Caki2 (cell line): Measurements from ENCODE around the gene GDPD2. TPM values are rescaled to one million over a fixed set of nuclear protein-coding genes. Genes with fewer than 3 reads are reported as not detected.
A peak's percentile ranks its signal among the peaks of the same experiment; 100 is the strongest.

Experiments
- DNase-seq: peaks from one replicate; pipeline ENCODE4 v3.0.0-alpha.2; 2015; ENCODE audit warnings: low read depth
- in situ Hi-C: cut with HindIII; loops from 2 replicates; pipeline ENCODE4 v1.10.0; 2016; ENCODE audit warnings: low sequenced_read_pairs, low pct_unique_long_range_greater_than_20kb, mixed read lengths
- total RNA-seq: library from RNA; depleted of rRNA; stranded (reverse); fragments of >200 nt; shearing (Covaris generic); gene quantifications from 2 replicates; pipeline ENCODE4 v1.2.3, GENCODE V29; 2014; ENCODE audit warnings: low replicate concordance

The GDPD2 gene
- total RNA-seq, 1 experiment from 2014 or later, result not detected

GRCh38 chrX:70456256-70456655 is 33.1 kb downstream of the GDPD2 start:
- in situ Hi-C loops, result no loop called here
- no peak for DNase-seq

GRCh38 chrX:70461026-70461425 is 37.9 kb downstream of the GDPD2 start:
- in situ Hi-C loops, result no loop called here
- no peak for DNase-seq

DNA sequence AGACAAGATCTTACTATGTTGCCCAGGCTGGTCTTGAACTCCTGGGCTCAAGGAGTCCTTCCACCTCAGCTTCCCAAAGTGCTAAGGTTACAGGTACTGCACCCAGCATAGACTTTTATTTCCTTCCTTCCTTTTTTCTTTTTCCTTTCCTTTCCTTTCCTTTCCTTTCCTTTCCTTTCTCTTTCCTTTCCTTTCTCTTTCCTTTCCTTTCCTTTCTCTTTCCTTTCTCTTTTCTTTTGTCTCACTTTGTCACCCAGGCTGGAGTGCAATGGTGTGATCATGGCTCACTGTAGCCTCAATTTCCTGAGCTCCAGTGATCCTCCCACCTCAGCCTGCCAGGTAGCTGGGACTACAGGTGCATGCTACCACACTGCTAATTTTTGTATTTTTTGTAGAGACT is 40.9 kb downstream of the GDPD2 start:
- in situ Hi-C loops, result no loop called here
- no peak for DNase-seq

GRCh38 chrX:70466968-70467367 is 43.9 kb downstream of the GDPD2 start:
- in situ Hi-C loops, result no loop called here
- DNase-seq, result no peak

GRCh38 chrX:70468709-70469108 is 45.6 kb downstream of the GDPD2 start:
- DNase-seq, result no peak
- in situ Hi-C loops, result no loop called here

DNA sequence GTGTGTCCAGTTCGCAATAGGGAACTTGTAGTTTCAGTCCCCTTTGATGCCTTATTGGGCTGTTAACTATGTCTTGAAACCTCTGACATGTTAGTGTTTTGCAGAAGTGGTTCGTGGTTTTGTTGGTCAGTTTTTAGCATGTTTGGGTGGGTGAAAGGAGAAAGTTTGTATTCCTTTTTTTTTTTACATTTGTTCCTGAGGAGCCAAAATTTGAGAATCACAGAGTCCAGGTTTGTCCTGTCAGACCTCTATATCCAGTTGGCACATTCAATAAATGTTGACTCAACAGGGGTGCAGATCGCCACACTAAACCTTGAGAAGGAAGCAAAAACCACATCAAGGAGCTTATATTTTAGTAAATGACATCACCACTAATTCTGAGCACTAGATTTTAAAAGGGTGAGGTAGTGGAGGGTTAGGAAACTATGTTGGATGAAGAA is 47.8 kb downstream of the GDPD2 start:
- in situ Hi-C loops, result no loop called here

GRCh38 chrX:70476166-70476933 is 53.2 kb downstream of the GDPD2 start:
- no peak for DNase-seq
- in situ Hi-C loops, result no loop called here

More for the DNA sequence above, 47.8 kb downstream of the GDPD2 start:
- no peak for DNase-seq

GRCh38 chrX:70476934-70477733 is 54.0 kb downstream of the GDPD2 start:
- in situ Hi-C loops, result no loop called here
- peak; percentile 72 for DNase-seq

DNA sequence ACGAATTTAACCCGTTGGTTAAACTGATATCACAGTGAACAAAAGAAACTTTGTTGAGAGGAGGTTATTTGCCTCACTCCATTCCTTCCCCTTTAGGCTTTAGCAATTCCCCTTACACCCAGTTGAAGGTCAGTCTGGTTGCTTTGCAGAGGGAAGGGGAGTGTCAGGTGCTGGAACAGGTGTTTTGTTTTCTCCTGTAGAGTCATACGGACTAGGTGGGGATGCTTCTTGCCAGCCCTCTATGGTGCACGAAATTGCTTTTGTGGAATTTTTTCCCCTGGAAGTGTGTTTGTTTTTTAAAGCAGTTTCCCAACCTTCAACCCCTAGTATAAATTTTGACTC is 54.6 kb downstream of the GDPD2 start:
- in situ Hi-C loops, result no loop called here
- no peak for DNase-seq

DNA sequence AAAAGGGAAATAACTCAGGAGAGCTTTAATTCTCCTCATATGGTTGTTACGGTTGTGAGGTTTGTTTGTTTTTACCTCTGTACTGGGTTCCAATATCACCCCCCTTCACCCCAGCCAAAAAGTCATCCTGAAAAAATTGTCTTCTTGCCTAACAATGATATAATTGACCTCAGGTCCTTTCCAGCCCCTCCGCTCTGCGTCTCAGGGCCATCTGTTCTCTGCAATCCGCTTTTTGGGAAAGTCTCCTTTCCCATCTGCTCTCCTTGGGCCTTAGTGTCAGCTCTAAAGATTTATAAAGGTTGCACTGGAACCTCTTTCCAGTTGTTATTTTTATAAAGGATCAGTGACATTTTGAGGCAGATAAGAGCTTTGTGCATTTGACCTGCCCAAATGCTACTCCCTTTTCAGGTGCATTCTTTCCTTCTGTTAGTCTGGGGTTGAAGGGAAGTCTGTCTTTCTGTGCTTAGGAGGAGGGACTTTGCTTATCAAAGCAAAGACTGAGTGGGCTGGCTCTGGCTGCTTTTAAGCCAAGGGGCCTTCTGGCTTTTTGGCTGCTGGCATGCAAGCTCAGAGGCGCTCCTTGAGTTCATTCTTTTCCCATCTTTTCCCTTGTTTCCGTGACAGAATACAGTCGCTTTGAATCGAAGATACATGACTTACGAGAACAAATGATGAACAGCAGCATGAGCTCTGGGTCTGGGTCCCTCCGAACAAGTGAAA is 55.6 kb downstream of the GDPD2 start:
- in situ Hi-C loops, result no loop called here
- no peak for DNase-seq

DNA sequence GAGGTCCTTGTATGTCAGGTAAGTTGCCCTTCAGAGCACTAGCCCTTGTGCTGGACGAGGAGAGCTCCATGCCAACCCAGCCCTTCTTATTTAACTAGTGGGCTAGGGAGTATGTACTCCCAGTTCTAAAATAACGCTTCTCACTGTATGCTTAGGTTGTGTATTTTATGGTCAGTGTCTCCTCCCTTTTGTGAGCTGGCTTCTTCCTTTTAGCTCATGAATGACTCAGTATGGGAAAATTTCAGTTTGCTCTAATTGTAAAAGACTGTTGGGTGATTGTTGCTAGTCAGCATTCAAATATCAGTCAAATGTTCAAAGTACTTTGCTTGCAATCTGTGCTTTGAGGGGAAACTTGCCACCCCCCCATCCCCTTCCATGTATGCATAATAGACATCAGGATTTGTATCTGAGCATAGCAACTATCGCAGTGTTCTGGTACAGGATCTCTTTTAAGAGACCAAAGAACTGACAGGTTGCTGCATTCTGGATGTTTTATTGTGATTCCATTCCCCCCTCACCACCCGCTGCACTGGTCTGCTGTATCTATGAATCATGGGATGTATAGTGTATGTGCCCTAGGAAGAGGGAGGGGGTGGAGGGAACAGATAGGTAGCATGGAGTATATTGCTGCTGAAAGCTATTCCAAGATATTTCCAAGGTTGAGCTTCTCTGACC is 56.3 kb downstream of the GDPD2 start:
- DNase-seq, result peak; percentile 64
- in situ Hi-C loops, result no loop called here

DNA sequence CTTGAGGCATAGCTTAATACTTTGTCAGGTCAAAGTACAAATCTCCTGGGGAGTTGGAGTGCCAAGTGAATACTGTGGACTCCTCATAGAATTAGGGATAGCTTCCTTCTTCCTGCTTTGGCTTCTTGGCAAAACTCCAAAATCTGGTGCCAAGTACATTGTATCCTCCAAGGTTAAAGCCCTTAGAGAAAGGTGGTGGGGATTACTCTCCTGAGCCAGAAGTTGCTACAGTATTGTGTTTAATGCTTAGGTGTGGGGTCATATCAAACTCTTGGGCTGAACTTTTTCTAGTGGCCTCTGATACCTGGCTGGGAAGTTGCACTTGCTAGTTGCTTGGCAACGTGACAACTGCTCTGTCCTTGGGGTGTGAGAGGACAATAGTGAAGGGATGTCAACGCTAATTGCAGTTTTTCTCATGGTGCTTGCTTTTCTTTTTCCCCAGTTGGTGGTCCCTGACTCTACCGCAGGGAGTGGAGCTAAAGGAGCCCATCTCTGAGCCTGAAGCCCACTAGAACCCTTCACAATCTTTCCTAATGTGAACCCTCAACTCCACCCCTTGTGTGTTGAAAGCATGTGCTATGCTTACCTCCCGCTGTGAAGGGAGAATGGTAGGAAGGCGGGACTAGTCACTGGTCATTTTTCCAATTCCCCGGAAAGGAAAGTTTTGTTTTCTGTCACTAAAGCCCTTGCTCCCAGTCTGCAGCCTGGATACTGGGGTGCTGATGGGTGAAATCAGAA is 57.0 kb downstream of the GDPD2 start:
- in situ Hi-C loops, result no loop called here
- DNase-seq, result no peak

GRCh38 chrX:70480660-70481018 is 57.5 kb downstream of the GDPD2 start:
- DNase-seq, result no peak
- in situ Hi-C loops, result no loop called here

DNA sequence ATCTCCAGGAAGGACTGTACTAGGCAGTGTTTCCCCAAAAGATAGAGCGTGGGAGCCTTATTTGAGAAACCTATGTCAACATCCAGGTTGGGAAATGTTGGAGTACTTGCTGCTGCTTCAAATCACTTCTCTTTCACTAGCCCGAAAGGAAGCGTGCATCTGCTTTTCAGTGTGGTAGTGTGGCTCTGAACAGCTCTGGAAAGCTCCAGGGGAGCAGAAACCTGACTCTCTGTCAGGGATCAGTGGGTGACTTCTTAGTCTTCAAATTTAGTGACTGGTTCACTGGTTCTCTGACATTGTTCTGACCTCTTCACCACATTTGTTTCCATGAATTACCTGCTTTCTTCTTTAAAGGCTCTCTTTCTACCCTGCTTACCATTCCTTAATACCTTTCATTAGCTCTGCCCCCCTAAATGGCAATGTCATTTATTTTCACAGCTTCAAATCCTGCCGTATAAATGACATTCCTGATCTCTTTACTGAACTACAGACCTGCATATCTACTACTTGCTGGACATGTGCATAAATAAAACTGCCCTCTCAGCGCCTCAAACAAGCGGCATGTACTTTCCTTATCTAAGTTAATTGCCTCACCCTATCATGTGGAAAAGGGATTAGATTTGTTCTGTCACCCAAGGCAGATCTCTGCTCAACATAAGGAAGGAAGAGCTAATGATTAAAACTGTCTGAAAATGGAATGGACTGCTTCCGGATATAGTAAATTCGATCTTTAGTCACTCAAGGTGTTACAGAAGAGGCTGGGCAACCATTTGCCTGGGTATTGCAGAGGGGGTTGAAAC is 58.6 kb downstream of the GDPD2 start:
- peak; percentile 42 for DNase-seq
- in situ Hi-C loops, result no loop called here

GRCh38 chrX:70482300-70482699 is 59.2 kb downstream of the GDPD2 start:
- no peak for DNase-seq
- in situ Hi-C loops, result no loop called here
